Testis (tissue), 3 donors: Measurements from ENCODE around the gene PKNOX2. TPM values are rescaled to one million over a fixed set of nuclear protein-coding genes. Genes with fewer than 3 reads are reported as not detected.
A peak's percentile ranks its signal among the peaks of the same experiment; 100 is the strongest.

ENCODE experiments used
- DNase-seq: peaks from one replicate; pipeline ENCODE4 v3.0.0-alpha.2; 2019
- H3K27ac ChIP-seq, 2 donors: fragments of 200-600 bp; sonication (generic); one replicate each; pipeline ENCODE4 v1.5.1; 2019
- H3K27me3 ChIP-seq: fragments of 200-600 bp; sonication (generic); one replicate; pipeline ENCODE4 v1.5.1; 2019
- H3K36me3 ChIP-seq: fragments of 200-600 bp; sonication (generic); one replicate; pipeline ENCODE4 v1.5.1; 2017; ENCODE audit warnings: low read depth; ENCODE audit errors: missing control alignments
- H3K4me1 ChIP-seq: fragments of 200-600 bp; sonication (generic); one replicate; pipeline ENCODE4 v1.5.1; 2019
- H3K4me3 ChIP-seq, 2 donors: fragments of 200-600 bp; sonication (generic); one replicate each; pipeline ENCODE4 v1.5.1; 2017 to 2019
- H3K9me3 ChIP-seq: fragments of 200-600 bp; sonication (generic); one replicate; pipeline ENCODE4 v1.5.1; 2017
- CTCF ChIP-seq, 3 experiments: fragments of 450-650 bp in 2 of 3; fragments of 200-600 bp in 1 of 3; sonication (generic) in 1 of 3; IDR thresholded peaks; one replicate each; pipeline ENCODE4 v1.5.1; 2016 to 2019; ENCODE audit warnings: antibody characterized with exemption in 3 of 3, mild to moderate bottlenecking in 2 of 3, moderate library complexity in 1 of 3
- POLR2A ChIP-seq: fragments of 450-650 bp; IDR thresholded peaks from one replicate; pipeline ENCODE4 v1.6.1; 2017; ENCODE audit warnings: antibody characterized with exemption, mild to moderate bottlenecking, moderate library complexity
- WGBS, 2 donors: methylation state at CpG; one replicate each; pipeline ENCODE4 v1.1.5; 2018; 5-methylcytosine and 5-hydroxymethylcytosine counted together
- intact Hi-C: fragments of 100-400 bp; cut with DNase I; formaldehyde crosslinking; loops from one replicate; pipeline ENCODE4 v1.15.1; 2023; ENCODE audit warnings: low total_unique reads
- polyA plus RNA-seq: library from polyadenylated mRNA; stranded (reverse); fragments of 350-450 nt; fragmentation: Illumina TruSeq; extraction: RNeasy Lipid Tissue Mini Kit (QIAGEN cat#74804); gene quantifications from one replicate; pipeline ENCODE4 v1.2.3, GENCODE V29; 2014; ENCODE audit warnings: low read depth, low replicate concordance; ENCODE audit not compliant: insufficient read depth
- total RNA-seq, 2 donors: library from RNA; depleted of rRNA; stranded (reverse); fragments of >200 nt; gene quantifications; one replicate each; pipeline ENCODE4 v1.2.3, GENCODE V29; 2016

Gene PKNOX2
- total and polyA plus RNA-seq, 3 donors from 2014 or later = 5.5 to 10.4 (median 7.3) TPM

GRCh38 chr11:125401746-125402145 lies 237.2 kb downstream of the PKNOX2 start:
- Histone ChIP-seq H3K9me3 (no peaks in the 10 kb centered on the region), H3K36me3 (no peaks in the 10 kb centered on the region), H3K4me3 (no peak overlapping the region), H3K4me1 (no peaks in the 10 kb centered on the region), H3K27ac (no peak overlapping the region), H3K27me3 (no peaks in the 10 kb centered on the region)
- 79 to 86% methylated on average over 11 of the region's 11 CpGs for WGBS, 2 donors
- intact Hi-C loops = no loop called here
- DNase-seq = no peak
- no peak for TF ChIP-seq CTCF (IDR thresholded peaks at IDR 0.05)
- no peak for TF ChIP-seq POLR2A

GRCh38 chr11:125402435-125402834 lies 237.9 kb downstream of the PKNOX2 start:
- intact Hi-C loops = no loop called here
- H3K4me1 ChIP-seq = no peaks in the 10 kb centered on the region
- no peak for DNase-seq

GRCh38 chr11:125404157-125404810 lies 239.7 kb downstream of the PKNOX2 start:
- TF ChIP-seq CTCF (IDR thresholded peaks at IDR 0.05) = no peak
- no peak for TF ChIP-seq POLR2A
- H3K4me3 ChIP-seq = no peak overlapping the region
- H3K27ac ChIP-seq = no peak overlapping the region

More at GRCh38 chr11:125402435-125402834, 237.9 kb downstream of the PKNOX2 start:
- no peaks in the 10 kb centered on the region for H3K27me3 ChIP-seq
- 62 to 74% methylated on average over 2 of the region's 2 CpGs for WGBS, 2 donors
- no peaks in the 10 kb centered on the region for H3K9me3 ChIP-seq
- H3K36me3 ChIP-seq = no peaks in the 10 kb centered on the region
- TF ChIP-seq POLR2A = no peak
- TF ChIP-seq CTCF (IDR thresholded peaks at IDR 0.05) = no peak
- no peak overlapping the region for H3K27ac ChIP-seq
- no peak overlapping the region for H3K4me3 ChIP-seq

GRCh38 chr11:125404811-125405790 lies 240.6 kb downstream of the PKNOX2 start:
- Histone ChIP-seq H3K27ac (no peak overlapping the region), H3K9me3 (no peaks in the 10 kb centered on the region), H3K36me3 (no peaks in the 10 kb centered on the region), H3K4me3 (no peak overlapping the region), H3K4me1 (peaks cover 4% of the 10 kb centered on the region), H3K27me3 (no peaks in the 10 kb centered on the region)
- WGBS, 2 donors = 42% methylated on average over 15 to 22 of the region's 22 CpGs
- DNase-seq = peak; percentile 82
- intact Hi-C loops = no loop called here
- TF ChIP-seq CTCF (IDR thresholded peaks at IDR 0.05) (peak; percentile 72 to 98 (median 84)), POLR2A (no peak)

More at GRCh38 chr11:125404157-125404810, 239.7 kb downstream of the PKNOX2 start:
- WGBS, 2 donors = 47 to 51% methylated on average over 10 to 15 of the region's 15 CpGs
- intact Hi-C loops = no loop called here
- Histone ChIP-seq H3K36me3 (no peaks in the 10 kb centered on the region), H3K4me1 (peaks cover 4% of the 10 kb centered on the region), H3K27me3 (no peaks in the 10 kb centered on the region), H3K9me3 (no peaks in the 10 kb centered on the region)
- DNase-seq = no peak
